ENCODE measurements around the gene RSPRY1.
"Not testable (repeated sequence)": the region's sequence is repeated elsewhere in the genome, so short reads cannot be mapped to it uniquely, and the experiment has no call there.

Gene RSPRY1

GRCh38 chr16:57186872-57187854 is 1.0 kb downstream of the RSPRY1 start:
- DNase-seq = peak; percentile 58

GRCh38 chr16:57187902-57188710 is 2.0 kb downstream of the RSPRY1 start:
- DNase-seq = peak; percentile 58

GRCh38 chr16:57188711-57189002 is 2.5 kb downstream of the RSPRY1 start:
- DNase-seq = no peak

- DNase-seq = not testable (repeated sequence)
Observed at GRCh38 chr16:57189527-57189926, 3.4 kb downstream of the RSPRY1 start.

GRCh38 chr16:57190136-57190535 is 4.0 kb downstream of the RSPRY1 start:
- DNase-seq = no peak

- DNase-seq = no peak
Observed at GRCh38 chr16:57191056-57191571, 5.0 kb downstream of the RSPRY1 start.

- no peak for DNase-seq
Observed at GRCh38 chr16:57192146-57192545, 6.0 kb downstream of the RSPRY1 start.

- no peak for DNase-seq
Observed at GRCh38 chr16:57192720-57193486, 6.8 kb downstream of the RSPRY1 start.

GRCh38 chr16:57194512-57194911 is 8.4 kb downstream of the RSPRY1 start:
- no peak for DNase-seq

GRCh38 chr16:57196286-57196685 is 10.2 kb downstream of the RSPRY1 start:
- DNase-seq = no peak

- DNase-seq = no peak
Observed at GRCh38 chr16:57196753-57197152, 10.6 kb downstream of the RSPRY1 start.

GRCh38 chr16:57200321-57200720 is 14.2 kb downstream of the RSPRY1 start:
- not testable (repeated sequence) for DNase-seq

- DNase-seq = not testable (repeated sequence)
Observed at GRCh38 chr16:57200926-57201325, 14.8 kb downstream of the RSPRY1 start.

GRCh38 chr16:57202095-57202886 is 16.2 kb downstream of the RSPRY1 start:
- no peak for DNase-seq

GRCh38 chr16:57203451-57203850 is 17.3 kb downstream of the RSPRY1 start:
- DNase-seq = no peak

GRCh38 chr16:57204675-57205074 is 18.5 kb downstream of the RSPRY1 start:
- DNase-seq = peak; percentile 12

GRCh38 chr16:57208926-57209325 is 22.8 kb downstream of the RSPRY1 start:
- no peak for DNase-seq

GRCh38 chr16:57209780-57210179 is 23.7 kb downstream of the RSPRY1 start:
- DNase-seq = no peak

GRCh38 chr16:57213462-57213861 is 27.3 kb downstream of the RSPRY1 start:
- DNase-seq = no peak

GRCh38 chr16:57216968-57217367 is 30.8 kb downstream of the RSPRY1 start:
- no peak for DNase-seq

GRCh38 chr16:57223057-57223456 is 36.9 kb downstream of the RSPRY1 start:
- no peak for DNase-seq

Measured in NCI-H526 treated with DMSO at 0.1 percent for 48 hours (cell line).